GM18867 (cell line): ENCODE data around the gene PEX12.
"Not testable (repeated sequence)": the region's sequence is repeated elsewhere in the genome, so short reads cannot be mapped to it uniquely, and the experiment has no call there.

ENCODE experiments used
- ATAC-seq: cut with Tn5 transposase; IDR thresholded peaks from one replicate; pipeline ENCODE4 v1.9.1; 2021; ENCODE audit warnings: mild to moderate bottlenecking, moderate library complexity; ENCODE audit not compliant: unreplicated experiment

The PEX12 gene

DNA sequence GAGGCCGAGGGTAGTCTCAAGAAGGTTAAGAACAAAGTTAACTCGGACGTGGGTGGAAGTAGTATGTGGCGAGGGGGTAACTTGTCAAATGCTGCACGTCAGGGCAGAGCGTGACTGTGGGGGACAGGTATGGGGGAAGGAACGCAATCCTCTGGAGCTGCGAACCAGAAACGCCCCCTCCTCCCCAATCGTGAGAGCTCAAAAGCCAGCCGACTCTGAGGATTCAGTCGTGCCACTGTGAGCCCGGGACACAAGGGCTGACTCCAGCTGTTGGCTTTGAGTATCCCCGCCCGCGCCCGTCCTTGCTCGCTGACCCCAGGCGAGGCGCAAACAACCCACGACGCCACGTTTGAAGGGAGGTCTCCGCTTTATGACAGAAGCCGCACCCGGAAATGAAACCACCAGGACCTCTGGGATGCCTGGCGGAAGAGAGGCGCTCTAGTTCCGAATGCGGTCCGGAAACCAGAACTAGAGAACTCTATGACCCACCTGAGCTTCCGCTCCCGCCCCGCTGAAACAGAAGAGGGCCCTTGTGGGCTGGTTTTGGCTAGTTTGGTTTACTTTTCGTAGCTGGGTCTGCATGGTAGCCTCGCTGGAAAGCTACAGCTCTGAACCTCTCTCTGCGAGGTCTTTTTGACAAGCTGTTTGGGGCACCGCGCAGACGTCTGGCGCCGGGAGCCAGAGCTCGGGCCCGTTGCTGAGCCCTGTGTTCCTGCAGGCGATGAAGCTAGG lies at the start of gene PEX12:
PEX12 (minus strand) TSS at position 375 of the 732 bp plus-strand sequence. CDS start 550 bp downstream, outside the sequence.
- ATAC-seq = peak; percentile 89

DNA sequence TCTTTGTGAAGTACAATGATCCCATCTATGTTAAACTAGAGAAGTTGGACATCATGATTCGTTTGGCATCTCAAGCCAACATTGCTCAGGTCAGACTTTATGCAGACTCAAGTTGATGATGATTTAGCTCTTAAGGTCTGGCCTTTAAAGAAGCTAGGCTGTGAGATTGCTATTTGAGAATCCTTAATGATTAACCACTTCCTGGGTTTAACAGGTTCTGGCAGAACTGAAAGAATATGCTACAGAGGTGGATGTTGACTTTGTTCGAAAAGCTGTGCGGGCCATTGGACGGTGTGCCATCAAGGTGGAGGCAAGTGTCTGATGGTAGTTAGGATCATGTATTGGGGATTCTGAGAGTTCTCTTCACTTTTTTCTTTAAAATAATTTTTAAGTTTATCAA lies 49.0 kb upstream of the PEX12 start:
- ATAC-seq = no peak

DNA sequence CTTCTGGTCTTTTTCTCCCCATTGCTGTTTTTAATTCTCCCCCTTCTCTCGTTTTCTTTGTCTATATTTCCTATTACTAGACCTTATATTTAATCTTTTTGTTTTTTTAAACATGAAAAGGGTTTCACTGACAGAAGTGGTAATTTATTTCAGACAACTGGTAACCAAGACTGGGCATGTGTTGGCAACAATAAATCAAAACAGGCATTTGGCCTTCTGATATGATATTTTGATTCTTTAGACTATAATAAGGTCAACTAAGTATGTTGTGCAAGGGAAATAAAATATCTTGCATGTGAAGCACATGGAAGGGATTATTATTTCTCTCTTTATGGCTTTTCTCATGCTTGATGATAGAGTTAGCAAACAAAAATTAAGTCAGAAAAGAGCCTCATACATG lies 43.4 kb upstream of the PEX12 start:
- no peak for ATAC-seq

DNA sequence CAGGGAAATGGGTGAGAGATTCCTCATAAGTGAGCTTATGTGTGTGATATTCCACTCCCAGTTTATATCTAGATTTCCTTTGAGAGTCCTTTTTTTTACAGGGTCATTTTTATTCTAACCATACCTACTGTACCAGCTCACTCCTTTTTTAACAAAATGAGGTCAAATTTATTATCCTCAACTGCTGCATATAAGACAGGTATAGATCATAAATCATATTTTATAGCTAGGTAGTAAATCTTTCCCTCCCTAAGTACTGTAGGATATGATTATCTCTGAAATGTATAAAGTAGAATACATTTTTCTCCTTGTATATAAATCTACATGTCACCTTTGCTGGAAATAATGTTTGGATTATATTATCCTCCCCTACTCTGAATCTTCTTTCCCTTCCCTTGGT lies 40.3 kb upstream of the PEX12 start:
- no peak for ATAC-seq

DNA sequence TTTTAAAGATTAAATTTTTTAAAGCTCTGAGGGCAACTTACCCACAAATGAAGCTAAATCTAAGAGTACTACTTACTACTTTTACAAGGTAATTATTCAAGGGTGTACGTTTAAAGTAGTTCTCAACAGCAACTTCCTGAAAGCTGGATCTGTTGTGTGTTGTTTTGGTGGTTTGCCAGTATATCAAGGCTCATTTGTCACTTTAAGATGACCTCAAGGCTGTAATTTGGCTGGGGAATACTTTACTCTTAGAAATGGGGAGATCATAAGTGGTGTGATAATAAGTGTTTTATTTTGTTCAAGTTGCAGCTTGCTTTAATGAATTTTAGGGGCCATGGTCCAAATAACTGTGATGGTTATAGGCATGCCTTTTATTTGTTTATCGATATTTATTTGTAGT lies 39.1 kb upstream of the PEX12 start:
- no peak for ATAC-seq

DNA sequence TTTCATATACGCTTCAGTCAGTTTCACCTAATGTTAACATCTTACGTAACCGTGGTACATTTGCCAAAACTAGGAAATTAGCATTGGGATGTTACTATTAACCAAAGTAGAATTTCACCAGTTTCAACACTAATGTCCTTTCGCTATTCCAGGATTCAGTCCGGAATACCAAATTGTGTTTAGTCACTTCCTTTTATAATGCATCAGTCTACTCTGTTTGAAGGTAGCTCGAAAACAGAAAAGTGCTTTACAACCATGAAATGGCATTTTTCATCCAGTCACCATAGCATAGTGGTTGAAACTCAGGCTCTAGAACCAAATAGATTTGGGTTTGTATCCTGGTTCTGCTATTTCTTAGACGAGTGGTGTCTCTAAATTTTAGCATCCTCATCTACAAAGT lies 38.2 kb upstream of the PEX12 start:
- no peak for ATAC-seq

DNA sequence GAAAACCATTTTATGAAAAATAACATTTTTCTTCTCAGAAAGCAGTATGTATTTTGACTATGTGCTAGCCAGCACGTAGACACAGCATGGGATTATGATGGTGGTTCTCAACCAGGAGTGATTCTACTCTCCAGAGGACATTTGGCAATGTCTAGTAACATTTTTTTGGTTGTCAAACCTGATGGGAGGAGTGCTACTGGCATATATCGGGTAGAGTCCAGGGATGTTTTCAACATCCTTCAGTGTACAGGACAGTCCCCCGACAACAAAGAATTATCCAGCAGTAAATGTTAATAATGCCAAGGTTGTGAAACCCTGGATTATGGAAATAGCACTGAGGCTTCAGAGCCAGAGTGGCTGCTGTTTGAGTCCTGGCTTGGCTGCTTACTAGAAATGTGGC lies 36.4 kb upstream of the PEX12 start:
- ATAC-seq = no peak

DNA sequence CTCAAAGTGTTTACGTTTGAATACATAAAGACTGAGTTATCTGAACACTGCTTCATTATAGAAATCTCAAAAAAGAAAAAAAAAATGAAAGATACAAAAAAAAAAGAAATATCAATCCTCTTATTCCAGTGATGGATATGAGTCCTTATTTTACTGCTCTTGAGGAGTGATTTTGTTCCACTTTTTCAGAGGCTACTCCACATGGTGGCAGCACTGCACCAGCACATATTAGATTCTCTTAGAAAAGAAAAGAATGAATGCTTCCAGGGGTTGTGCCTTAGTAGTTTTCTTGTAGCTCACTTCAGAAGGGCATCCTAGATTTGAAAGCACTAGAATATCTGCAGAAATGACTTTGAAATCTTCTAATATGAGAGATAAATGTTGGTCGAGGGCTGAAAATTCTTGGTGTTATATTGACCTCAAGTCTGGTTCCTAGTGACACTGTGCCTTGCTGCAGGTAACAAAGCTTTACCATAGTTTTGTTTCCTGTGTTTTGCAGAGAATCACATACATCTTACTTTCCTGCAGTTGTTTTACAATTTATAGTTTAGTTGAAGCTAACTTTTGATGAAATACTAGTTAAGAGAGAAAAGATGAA lies 34.7 kb upstream of the PEX12 start:
- ATAC-seq = no peak

DNA sequence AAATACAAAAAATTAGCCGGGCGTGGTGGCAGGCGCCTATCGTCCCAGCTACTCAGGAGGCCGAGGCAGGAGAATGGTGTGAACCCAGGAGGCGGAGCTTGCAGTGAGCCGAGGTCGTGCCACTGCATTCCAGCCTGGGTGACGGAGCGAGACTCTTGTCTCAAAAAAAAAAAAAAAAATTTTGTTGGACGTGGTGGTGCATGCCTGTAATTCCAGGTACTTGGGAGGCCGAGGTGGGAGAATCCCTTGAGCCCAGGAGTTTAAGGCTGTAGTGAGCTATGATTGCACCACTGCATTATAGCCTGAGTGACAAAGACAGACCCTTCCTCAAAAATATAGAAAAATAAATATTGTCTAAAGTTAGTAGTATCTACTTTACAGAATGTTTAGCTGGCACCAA lies 32.4 kb upstream of the PEX12 start:
- ATAC-seq = not testable (repeated sequence)

DNA sequence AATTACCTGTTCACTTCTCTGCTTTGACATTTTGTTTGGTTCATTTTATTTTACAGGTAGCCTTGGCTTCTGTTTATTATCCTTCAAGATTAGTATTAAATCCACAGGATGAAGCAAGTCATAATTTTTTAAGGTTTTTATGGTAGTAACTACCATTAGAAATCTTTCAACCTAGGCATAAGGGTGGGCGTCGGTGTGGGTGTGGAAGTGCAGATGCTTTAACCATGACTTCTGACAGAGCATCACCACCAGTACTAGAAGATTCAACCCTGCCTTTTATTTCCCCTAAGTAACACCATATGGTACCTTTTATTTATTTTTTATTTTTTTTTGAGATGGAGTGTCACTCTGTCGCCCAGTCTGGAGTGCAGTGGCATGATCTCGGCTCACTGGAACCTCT lies 31.5 kb upstream of the PEX12 start:
- ATAC-seq = no peak

DNA sequence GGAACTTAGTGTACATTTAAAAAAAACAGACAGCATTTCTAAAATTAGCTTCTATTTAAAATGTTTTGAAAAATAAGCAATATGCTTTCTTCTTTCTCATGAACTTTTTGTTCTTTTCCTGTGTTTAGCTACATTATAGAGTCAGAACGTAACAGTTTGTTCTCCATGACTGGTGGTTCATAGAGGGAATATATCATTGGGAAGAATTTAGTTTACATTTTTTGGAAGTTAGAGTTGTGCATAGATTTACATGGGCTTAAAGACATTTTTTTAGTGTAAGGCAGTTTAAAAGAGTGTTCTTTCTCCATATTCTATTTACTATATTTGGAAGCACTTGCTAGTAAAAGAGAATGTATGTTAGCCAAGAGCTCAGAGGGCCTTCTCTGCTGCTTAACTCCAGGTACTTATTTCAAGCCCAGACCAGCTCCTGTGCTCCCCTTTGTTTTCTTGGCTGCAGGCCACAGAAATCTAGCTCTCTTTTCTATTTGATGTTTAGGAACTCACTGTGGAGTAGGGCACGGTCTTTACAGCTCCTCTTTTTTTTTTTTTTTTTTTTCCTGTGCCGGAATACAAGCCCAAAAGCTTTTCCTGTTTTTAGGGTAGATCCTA lies 29.0 kb upstream of the PEX12 start:
- ATAC-seq = no peak

DNA sequence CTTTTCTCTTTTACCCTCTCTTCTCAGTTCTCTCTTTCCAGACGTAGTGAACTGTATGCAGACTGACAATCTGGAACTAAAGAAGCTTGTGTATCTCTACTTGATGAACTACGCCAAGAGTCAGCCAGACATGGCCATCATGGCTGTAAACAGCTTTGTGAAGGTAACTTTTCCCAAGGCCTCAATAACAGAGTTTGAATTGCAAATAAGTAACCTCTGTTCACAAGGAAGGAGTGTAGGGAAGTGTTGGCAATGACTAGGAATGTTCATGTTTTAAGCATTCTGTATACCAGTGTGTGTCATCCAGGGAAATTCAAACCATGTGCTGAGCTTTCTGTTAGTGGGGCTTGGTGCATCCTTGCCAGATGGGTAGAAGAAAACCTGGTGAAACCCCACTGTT lies 27.3 kb upstream of the PEX12 start:
- ATAC-seq = no peak

DNA sequence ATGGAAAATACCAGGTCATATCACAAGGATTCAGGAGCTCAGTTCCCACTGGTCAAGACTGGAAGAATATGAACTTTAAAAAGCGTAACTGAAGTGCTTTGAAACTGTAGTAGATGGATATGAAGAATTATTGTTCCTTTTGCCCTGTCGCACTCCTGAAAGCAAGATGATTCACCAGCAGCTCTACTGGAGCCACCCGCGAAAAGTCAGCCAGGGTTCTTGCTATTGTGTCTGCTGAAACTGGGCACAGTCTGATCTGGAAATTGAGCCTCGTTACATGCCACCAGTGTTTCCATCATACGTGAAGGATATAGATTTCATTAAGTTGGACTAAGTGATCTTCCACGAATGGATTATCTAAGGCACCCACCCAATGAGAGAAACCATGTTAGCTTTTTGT lies 25.3 kb upstream of the PEX12 start:
- ATAC-seq = no peak

DNA sequence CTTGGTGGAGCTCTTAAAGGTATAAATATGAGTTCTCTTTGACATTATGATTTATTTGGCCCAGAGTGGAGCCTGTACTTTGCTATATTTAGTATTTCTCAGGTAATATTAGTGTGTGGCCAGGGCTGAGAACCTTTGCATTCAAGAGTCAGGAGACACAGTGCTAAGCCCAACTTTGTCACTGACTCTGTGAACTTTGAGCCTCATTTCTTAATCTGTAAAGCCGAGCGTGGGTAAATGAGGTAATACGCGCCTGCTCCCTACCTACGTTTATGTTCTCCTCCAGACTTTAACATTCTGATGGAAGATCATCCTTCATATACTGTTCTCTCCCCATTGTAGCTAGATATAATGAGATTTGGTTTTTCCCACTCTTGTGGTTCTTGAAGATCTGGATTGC lies 19.2 kb upstream of the PEX12 start:
- no peak for ATAC-seq

DNA sequence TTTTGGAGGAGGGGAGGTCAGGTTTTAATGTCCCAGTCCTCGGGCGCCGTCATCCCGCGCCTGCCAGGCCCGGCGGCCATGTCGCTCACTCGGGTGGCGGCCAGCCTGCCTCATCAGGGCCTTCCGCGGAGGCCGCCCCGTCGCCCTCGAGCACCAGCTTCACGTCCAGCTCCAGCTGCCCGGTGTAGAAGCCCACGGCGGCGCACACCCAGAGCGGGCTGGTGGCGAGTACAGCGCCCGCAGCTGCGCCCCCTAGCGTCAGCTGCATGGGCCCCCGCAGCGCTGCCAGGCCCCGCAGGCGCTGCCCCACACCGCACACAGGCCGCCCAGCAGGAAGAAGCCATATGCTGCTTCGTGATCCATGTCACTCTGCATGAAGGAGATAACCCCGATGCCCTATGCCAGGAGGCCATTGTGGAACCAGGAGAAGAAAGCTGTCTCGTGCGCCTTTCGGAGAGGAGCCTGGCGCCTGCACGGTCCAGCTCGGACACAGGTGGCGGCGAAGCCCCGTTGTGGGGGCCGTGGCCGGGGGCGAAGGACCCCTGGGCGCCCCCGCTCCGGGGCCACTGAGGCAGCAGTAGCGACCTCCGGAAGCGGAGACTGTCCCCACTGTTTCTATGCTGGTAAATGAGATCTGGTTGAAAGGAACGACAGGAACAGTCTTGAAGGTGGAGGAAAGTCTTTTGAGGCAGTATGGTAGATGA lies 18.3 kb upstream of the PEX12 start:
- ATAC-seq = no peak

DNA sequence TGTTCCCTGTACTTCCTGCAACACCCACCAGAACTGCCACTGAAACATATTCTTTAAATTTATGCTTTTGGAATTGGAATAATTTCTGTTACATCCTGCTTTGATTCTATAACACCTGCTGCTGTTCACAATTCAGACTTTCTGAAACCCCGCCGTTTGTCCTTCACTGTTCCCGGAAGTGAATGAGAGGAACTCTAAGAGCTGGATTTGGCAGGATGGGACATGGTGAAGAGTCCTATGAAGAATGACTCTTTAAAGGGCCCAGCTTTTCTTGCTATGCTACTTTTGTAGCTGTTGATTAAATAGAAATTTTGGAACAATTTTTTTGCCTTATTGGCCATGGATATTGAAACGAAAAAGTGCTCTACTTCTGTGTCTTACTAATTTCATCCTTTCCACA lies 17.7 kb upstream of the PEX12 start:
- no peak for ATAC-seq

DNA sequence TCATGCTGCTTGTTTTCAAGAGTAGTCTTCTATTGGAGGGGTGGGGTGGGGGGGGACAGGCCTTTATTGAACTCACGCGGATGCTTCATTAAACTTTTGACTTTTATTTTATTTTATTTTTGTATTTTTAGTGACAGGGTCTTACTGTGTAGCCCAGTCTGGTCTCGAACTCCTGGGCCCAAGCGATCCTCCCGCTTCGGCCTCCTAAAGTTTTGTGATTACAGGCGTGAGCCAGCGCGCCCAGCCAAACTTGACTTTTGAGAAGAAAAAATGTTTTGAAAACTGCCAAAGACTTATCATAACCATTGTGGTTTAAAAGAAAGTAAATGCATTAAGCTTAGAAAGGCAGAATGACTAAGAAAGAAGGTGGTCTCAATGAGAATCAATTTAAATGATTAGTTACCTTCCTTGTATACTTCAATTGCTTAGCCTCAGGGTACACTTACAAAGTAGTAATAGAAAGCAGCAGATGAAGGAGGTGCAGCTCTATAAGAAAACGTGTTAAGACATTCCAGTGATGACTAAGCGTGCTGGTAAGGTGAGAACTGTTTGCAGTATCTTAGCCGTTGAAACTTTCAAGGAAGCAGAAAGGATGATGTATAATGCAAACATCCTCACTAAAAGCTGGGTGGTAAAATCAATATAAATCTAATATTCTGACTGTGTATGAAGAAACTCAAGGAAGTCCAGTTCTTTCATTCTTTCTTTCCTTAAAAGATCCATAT lies 10.0 kb upstream of the PEX12 start:
- no peak for ATAC-seq

DNA sequence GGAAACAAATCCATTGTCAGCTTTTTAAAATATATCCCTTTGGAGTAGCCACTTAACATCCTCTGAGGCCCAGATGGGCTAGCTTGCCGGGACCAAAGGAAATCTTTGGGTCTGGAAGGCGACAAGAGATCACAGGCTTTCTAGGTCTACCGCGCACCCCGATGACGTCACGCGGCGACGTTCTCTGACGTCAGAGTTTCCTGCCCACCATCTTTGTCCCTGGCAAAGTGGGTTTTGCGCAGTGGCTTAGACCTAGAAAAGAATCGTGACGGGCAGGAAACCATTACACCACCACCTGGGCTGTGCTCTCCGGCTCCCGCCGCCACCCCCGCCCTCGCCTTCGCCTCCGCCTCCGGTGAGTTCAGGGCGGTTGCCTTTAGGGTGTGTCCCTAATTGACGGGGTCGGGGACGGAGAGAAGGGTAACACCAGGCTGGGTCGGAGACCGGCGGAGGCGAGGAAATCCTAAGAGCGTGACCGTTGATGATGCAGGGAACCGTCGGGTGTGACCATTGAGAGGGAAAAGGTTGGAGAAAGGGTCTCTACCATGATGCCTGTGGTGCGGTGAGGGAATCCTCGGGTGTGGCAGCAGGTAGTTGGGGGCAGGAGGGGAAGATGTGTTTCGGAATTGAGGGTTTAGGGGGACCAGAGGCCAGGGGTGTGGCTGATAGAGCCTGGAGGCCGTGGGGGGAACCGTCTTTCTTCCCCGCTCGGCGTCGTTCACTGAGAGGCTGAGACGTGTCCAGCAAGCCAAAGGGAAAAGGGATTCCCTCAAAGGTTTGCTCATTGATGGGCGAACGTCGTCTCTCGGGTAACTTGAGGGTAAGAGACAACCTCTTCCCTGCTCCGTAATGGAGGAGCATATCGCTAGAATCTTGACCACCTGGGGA lies 8.9 kb upstream of the PEX12 start, which contains the start of gene AP2B1:
AP2B1 (plus strand) TSS at position 249 of the 888 bp plus-strand sequence. CDS start 6,709 bp downstream, outside the sequence.
- peak; percentile 86 for ATAC-seq

DNA sequence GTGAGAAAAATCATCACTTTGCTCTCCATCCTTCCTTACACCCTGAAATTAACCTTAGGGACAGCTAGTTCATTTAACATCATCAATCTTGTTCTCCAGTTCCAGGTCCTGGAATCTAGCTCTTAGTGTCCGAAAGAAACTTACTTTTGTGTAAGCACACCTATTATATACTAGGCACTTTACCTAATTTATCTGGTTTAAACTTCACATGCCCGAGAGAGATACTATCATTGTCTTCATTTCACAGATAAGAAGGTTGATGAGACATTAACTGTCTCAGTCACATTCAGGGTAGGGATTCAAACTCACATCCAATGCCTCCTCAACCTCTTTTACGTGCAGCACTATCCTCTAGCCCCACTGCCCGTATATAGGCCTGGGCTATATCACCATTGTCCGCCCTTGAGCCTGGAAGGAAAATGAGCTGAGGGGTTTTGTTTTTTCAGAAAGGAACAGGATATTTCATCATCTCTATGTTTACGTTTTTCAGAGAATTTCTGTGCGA lies 8.2 kb upstream of the PEX12 start:
- ATAC-seq = peak; percentile 12

DNA sequence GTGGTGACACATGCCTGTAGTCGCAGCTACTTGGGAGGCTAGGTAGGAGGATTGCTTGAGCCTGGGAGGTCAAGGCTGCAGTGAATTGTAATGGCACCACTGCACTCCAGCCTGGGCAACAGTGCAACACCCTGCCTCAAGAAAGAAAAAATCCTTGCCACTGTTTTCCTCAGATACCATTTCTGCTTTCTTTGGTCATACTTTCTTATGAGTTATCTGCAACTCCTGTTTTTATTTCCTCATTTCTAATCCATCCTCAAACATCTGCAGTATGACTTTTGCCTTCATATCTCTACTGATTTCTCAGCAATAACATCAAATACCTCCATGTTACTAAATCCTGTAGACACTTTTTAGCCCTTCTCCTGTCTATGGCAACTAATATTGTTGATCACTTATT lies 5.7 kb upstream of the PEX12 start:
- ATAC-seq = no peak
